Tongue (tissue), 2 donors: ENCODE measurements around the gene STX18. TPM values are rescaled to one million over a fixed set of nuclear protein-coding genes. Genes with fewer than 3 reads are reported as not detected.
"Not testable (repeated sequence)": the region's sequence is repeated elsewhere in the genome, so short reads cannot be mapped to it uniquely, and the experiment has no call there.

Experiments used
- DNase-seq: peaks from one replicate; pipeline ENCODE4 v3.0.0-alpha.2; 2015
- total RNA-seq: library from RNA; depleted of rRNA; stranded (reverse); fragments of >200 nt; gene quantifications from one replicate; pipeline ENCODE4 v1.2.3, GENCODE V29; 2014

STX18 gene
- total RNA-seq, 1 donor from 2014 or later = 17.4 TPM

DNA sequence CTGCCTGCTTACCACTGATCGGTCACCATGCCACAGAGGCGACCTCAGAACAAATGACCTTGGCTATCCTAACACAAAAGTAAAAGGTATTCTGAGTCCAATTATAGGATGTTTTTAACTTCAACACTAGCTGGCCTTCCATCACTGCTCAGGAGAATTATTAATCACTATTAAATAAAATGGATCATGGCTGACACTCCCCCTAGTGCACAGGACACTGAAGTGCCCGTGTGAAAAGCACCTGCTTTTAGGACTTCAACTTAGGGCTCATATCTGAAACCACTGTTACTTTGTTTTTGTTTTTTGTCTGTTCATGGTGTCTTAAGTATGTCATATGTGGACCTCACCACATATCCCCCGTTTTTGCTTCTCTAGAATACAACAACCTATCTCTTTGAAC lies 33.9 kb downstream of the STX18 start:
- DNase-seq = no peak

DNA sequence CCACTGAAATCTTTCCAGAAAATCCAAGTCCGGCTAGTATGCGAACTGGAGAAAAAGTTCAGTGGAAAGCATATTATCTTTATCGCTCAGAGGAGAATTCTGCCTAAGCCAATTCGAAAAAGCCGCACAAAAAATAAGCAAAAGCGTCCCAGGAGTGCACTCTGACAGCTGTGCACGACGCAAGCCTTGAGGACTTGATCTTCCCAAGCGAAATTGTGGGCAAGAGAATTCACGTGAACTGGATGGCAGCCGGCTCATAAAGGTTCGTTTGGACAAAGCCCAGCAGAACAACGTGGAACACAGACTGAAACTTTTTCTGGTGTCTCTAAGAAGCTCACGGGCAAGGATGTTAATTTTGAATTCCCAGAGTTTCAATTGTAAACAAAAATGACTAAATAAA lies 34.4 kb downstream of the STX18 start:
- DNase-seq = no peak

DNA sequence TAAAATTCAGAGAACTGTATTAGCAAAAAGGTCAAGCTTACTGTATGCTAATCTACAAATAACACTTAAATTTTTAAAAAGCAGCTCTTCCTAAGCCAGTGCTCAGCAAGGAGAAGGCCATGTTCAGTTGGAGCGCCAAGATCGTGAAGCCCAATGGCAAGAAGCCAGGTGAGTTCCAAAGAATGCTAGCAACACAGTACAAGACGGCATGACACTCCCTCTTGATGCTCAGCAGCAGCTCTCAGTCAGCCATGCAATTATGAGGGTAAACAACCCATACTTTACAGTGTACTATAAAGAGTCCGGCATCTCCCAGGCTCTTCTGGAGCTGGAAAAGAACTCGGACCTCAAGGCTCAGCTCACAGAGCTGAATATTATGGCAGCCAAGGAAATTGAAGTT lies 34.9 kb downstream of the STX18 start:
- peak; percentile 17 for DNase-seq

DNA sequence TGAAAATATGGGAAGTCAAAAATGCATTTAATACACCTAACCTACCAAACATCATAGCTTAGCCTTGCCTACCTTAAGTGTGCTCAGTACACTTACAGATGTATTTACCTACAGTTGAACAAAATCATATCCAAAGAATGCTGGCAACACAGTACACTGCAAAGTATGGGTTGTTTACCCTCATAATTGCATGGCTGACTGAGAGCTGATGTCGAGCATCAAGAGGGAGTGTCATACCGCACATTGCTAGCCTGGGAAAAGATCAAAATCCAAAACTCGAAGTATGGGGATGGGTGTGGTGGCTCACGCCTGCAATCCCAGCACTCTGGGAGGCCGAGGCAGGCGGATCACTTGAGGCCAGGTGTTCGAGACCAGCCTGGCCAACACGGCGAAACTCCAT lies 36.6 kb downstream of the STX18 start:
- not testable (repeated sequence) for DNase-seq

DNA sequence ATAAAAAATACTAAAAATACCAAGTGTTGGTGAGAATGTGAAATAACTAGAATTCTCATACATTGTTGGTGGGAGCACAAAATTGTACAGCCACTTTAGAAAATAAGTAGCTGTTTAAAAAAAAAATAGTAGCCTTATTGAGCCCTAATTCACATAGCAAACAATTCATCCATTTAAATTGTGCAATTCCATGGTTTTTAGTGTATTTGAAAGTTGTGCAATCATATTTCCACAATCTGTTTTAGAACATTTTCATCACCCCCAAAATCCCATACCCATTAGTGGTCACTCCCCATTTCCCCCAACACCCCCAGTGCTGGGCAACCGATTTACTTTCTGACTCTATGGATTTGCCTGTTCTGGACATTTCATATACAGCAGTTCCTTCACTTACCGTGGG lies 37.1 kb downstream of the STX18 start:
- no peak for DNase-seq

DNA sequence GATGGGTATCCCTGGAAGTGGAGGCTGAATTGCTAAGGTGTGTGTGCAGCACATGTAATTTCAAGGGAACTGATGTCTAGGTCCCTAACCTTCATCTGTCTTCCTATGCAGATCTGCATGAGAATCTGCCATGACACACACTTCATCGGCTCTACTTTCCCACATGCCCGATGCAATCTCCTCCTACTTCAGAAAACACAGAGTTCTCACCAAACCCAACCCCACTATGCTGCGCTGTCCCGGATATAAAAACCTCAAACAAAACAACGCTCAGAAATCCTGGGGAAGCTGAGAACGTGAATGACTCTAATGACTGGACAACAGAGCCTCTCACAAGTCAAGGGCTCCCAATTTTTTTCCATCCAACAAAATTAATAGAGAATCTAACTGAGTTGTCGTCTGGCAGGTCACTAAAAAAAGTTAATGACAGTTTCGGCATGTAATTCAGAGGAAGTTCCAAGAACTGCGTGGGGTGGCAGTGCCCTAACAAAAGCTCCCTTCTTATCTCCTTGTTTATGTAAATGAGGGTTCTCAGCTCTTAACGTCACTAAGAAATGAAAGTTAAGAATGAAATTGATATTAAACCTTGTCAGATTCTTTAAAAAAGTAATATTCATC lies 39.0 kb downstream of the STX18 start:
- DNase-seq = no peak

DNA sequence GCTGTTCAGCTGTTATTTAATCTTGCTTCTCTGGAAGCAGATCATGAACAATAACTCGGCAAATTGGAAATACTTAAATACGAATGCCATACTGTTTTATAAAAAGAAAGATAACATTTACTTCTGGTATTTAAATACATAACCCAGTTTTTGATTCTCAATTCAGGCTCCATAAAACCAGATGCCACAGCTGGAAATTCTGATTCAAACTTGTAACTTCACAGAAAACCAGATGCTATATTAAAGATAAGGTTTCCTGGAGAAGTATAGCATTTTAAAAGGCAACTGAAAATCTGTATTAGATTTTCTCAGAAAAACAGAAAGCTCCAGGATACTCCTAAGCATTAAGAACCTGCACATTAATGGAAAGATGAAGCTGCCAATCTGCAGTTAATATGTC lies 40.2 kb downstream of the STX18 start:
- no peak for DNase-seq

DNA sequence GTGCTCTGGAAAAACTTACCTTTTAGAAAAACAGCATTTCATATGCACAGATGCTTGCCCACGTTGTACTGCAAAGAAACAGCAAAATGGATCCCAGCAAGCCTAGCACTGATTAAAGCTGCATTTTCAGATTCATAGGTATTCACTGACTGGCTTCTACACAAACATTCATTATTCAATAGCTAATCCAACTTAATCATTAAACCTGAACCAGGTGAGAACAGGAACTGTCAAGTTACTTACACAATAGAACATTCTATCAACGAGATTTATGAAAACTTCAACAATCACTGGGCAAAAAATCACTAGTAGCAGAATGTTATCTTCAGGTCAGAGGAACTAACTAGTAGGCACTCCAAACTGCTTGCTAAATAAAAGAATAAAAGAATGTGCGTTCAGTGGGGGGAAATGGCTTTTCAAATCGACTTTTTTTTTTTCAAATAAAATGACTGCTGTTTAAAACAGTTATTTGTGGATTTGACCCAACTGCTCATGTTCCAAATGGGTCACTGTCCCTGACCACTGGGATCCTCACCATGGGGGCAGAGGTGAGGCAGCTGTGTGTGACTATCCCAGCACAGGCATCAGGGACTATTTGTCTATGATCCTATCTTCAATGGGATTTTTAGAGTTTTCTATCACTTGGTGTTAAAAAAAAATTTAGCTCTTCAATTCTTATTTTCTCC lies 42.3 kb downstream of the STX18 start:
- DNase-seq = no peak

DNA sequence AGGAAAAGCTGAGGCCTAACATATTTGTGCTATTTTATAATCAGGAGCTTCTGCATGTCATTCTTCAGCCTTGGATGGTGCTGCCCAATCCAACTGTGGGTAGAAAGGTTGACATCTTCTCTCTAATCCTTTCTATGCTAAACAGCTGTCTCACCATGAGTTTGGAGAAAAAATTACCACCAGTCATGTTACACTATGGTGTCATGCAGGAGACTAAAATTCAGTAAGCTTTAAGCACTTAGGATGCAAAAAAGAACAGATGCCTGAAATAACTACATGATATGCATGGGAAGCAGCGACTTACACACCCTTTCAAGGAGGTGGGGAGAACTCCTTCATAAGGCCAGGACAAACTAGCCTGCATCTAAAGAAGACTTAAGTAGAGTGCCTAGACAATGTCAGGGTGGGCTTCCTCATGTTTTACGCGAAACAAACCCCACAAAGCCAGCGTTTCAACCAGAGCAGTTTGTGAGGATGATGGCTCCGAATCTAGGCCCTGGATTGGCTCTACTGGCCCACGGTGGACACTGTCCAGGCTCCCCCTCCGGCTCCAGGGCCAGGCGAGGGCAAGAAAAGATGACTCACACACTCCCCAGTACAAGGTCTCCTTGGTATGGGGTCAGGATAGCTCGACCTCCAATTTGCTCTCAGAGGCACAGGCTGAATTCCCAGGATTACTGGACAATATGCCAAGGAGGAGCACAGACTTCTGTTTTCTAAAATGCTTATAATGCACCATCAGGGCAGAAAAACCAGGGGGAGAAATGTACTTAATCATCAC lies 45.1 kb downstream of the STX18 start:
- DNase-seq = no peak

DNA sequence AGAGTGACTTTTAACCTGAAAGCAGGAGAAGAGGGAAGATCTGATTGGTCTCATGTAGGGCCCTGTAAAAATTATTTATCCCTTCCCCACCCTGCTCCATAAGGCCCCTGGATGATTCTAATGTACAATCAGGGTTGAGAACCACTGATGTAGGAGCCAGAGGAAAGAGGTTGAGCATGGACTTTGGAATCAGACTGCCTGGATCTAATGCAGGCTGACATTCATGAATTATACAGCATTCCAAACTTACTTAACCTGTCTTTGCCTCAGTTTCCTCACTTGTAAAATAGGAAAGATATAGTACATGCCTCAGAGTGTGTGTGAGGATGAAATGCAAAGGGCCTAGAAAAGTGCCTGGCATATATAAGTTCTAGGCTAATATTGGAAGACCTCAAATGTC lies 47.0 kb downstream of the STX18 start:
- DNase-seq = no peak

DNA sequence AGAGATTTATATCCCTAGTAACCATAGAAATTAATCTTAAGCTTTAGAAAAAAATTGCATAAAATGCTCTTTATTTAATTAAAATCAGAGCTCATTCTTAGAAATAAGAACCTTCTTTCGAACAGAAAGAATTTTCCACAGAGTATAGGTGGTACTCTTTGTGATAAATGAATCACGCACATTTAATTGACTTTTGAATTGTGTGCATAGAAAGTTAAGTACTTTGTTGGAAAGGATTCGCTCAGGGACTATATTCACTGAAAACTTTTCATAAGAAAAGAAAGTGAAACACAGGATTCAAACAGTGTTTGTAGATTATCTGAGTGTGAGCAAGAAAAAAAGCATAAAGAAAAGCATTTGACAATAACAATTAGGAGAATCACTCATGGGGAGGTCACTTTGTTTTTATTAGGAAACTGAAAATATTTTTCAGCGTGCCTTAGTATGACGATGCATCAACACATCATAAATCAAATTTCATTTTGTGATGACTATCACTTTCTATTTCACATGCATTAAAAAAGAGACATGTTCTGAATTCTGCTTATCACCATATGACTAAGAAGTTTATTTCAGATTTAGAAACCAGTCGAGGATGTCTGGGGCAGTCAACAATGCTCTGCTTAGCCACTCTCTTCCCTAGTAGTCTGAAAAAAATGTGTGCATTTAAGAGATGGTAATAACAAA lies 49.5 kb downstream of the STX18 start:
- no peak for DNase-seq

DNA sequence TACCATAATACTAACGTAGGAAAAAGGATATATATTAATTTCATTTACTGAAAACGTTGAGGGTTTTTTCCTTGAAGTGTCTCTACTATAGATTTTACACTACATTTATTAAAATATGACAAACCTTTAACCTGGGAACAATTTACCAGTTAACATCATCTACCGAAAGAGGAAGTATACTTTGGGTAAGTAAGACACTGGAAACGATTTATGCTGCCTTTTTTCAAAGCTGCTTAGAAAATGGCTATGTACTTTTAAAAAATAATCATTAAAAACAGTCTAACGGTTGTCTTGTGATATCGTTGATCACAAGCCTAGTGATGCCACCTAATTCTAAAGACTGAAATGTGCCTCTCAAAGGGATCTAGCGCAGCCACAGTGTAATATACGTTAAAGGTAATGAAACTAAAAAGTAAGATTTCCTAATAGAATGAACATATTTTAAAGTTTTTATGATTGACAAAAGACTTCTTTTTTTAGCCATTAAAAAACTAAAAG lies 50.4 kb downstream of the STX18 start:
- no peak for DNase-seq

DNA sequence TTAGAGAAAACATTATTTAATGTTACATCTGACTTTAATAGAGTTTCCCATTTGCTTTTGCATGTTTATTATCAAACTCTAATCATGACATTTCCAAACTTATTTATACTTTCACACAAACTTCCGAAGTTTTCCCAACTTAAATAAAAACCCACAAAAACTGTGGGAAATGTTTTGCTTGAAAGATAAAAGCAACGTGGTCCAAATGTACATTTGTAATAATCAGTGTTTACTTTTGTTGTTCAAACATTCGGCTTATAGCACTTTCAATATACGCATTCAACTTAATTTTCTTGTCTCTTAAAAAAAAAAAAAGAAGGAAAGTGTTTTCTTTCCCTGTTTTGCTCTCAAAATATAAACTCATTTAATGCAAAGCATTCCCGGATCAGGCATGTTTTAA lies 51.0 kb downstream of the STX18 start:
- DNase-seq = no peak

DNA sequence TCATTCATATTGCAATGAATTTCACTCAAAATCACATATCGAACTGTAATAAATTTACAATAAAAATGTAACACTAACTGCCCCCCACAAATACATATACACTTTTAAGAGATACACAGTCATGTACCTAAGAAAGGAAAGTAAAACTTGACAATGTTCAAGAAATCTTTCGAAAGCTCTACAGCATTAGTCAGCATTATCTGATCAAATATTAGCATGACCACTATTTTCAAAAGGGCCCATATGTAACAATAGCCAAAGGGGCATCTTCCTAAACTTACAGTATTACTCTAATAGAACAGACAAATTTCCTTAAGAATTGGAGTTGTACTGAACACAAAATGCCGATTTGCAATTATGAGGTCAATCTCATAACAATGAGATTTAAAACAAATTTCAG lies 51.8 kb downstream of the STX18 start:
- DNase-seq = no peak

DNA sequence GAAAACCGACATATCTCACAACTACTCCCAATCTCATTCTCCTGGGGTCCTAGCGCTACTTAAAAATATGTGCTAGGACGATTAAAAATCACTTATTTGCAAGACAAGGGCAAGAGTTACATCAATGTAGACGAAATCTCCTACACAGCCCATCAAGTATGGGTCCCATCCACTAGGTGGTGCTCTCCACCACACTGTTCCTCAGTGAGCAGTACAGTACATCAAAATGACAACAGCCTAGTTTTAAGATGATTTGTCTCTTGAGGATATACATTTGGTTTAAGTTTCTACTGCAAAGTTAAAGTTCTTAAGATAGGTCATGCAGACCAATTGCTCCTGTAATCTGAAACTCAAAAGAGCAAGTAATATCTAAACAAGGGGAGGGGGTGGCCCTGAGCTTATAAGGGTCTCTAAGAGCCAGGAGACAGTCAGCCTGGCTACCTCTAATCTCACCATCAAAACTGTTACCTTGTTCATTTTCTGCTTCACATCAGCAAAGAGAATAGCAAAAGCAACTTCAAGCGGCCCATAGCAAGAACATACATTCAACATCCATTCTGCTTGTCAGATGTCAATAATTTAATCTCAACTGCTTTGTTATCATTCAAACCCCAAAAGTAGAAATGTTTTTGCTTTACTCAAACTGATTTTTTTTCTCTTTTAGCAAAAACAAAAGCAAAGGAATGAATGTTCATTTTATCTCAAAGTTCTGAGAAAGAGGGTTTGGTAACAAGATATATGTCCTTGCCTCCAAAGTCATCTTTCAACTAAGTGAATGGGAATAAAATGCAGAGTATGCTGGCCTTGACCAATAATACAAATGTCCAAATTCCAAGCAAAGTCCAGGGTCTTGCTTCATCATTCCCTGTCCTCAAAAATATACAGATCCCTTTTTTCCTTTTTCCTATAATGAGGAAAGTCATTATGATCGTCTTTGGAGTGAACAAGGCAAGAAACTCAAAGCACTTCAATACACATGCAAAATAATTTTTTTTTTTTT lies 53.1 kb downstream of the STX18 start:
- DNase-seq = peak; percentile 84

DNA sequence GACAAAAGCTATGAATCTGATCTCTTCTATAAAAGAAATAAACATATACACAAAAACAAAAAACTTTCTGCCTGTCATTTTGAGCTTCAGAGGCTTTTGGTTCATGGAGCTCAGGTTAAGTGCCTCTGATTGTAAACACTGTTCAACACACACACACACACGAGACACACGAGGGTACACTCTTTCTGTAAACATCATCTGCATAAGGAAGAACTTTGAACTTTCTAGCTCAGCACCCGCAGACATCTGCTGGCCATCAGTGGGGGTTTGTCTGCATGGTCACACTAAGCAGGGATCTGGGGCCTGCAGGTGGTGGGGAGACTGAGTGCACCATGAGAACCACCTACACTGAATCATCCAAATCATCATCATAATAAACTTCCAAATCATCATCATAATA lies 54.9 kb downstream of the STX18 start:
- no peak for DNase-seq

DNA sequence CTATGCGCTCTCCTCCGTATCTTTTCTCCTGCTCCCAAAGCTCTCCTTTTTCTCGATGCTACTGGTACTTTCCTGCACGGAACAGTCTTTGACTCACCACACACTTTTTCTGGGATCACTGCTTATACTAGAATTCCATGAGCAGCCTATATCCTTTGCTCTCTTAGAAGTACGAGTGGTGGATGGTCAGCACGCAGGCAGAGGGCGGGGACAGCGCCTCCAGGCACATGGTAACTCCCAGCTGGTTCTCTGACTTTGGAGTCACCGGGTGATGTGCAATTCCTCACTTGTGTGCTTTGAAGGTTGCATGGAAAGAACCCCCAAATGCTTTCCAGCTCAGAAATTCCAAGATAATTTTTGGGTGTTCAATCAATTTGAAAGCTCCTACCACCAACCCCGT lies 56.0 kb downstream of the STX18 start:
- no peak for DNase-seq

DNA sequence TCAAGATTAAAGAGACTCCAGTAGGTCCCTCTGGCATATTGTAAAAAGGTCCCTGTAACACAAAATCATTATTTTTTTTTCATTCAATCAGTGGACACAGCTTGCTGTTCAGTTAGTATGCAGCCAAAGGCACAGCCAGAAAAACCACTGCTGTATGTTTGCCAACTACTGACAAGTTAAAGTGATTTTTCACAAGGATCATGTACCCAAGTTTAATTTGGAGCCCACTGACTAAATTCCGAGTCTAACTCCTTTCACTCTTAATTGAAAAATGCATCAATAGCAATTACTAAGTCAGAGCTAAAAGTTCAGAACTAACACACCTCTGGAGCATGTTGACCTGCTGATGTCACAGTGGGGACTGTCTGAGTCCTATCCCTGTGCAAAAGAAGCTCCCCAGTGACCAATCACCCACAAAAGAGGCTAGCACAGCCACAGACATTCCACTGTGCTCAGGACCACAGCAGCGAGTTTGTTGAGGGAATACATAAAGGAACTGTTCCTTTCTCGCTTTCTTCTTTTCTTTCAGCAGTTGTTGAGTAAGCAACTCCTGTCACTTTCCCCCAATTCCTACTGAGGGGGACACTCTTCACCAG lies 60.4 kb downstream of the STX18 start:
- DNase-seq = peak; percentile 12

DNA sequence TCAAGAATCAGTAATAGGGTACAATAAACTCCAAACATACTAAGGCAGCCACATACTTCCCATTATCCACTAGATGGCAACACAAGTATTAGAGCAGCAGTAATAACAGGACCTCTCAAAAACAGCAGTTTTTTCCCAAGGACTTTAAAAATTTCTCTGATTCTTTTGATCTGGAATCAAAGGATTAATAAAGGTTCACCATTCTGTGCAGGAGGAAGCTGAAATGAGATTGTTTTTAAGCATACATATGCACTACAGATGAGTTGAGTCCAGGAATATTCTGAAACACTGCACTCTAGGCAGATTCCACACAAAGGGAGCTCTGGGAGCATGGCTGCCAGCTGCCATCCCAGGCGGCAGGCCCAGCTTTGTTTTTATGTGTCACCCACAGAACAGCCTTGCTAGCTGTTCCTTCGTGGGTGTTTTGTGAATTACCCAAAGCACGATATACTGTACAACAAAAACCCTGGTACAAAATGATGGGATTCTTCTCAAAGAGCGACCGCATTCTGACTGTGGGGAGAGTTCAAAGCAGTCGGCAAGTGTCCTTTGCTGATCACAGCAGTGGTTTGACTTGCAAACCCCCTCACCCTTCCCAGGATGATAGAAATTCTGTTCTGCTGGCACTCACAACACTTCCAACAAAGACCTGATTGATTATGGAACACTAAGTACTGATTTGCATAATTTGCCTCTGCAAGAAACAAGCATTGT lies 61.0 kb downstream of the STX18 start:
- peak; percentile 31 for DNase-seq

DNA sequence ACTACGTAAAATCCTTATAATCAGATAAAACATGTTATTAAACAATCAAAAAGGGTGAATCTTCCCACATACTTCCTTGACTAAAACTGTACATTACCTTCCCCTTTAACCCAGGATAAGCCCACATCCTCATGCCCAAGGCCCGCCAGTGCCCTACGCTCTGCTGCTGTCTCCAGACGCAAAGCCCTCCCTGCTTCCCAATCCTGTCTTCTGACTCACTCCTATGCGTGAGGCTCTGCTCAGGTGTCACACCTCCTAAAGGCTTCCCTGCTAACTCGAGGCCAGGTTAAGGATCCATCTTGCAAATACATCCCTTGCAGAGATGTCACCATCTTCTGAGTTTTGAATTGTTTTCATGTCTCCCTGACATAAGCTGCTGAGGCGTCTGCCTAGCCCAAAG lies 61.6 kb downstream of the STX18 start:
- DNase-seq = no peak
